ENCODE measurements around the gene OR10AD1. TPM values are rescaled to one million over a fixed set of nuclear protein-coding genes. Genes with fewer than 3 reads are reported as not detected.
A peak's percentile ranks its signal among the peaks of the same experiment; 100 is the strongest.
"Not testable (repeated sequence)": the region's sequence is repeated elsewhere in the genome, so short reads cannot be mapped to it uniquely, and the experiment has no call there.

OR10AD1 gene
- total and polyA plus RNA-seq, 7 donors = not detected

DNA sequence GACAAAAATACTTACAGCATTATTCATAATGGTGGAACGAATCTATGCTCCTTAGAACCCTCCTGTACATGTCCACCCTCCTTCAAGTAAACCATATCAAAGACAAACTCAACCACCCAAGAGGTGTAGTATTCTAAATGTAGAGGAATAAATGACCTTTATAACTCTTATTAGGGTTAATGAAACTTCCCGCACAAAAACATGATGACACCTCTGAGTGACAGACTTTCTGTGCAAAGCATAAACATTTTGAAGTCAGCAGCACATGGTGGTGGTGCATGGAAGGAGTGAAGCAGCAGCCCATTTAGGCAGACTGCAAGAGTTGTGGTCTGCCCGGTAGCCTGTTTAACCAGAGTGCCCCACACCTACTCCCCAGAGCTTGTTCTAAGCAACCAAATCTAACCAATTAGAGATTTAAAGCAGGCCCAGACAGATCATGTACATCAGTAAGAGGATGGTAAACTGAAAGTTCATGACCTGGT, 45.2 kb downstream of the OR10AD1 start:
- intact Hi-C loops (cut with DNase I) = loop anchor here (1.0 to 5.0 kb wide), 2 partner anchors 39 to 53 kb away; no protein-coding TSS in a partner anchor
- Histone ChIP-seq H3K36me3 (peaks cover 0 to 9% (median 6%) of the 10 kb centered on the region in 4 donors), H3K27ac (peak overlapping the region; percentile 84 to 90 (median 89)), H3K9me3 (no peaks in the 10 kb centered on the region), H3K4me3 (peak overlapping the region; percentile 74 to 94 (median 89)), H3K4me1 (peaks cover 0 to 23% (median 10%) of the 10 kb centered on the region in 4 donors), H3K27me3 (no peaks in the 10 kb centered on the region)
- WGBS, 2 donors = 62 to 66% methylated on average over 3 of the region's 3 CpGs
- DNase-seq = no peak
- TF ChIP-seq, protein P1, sequence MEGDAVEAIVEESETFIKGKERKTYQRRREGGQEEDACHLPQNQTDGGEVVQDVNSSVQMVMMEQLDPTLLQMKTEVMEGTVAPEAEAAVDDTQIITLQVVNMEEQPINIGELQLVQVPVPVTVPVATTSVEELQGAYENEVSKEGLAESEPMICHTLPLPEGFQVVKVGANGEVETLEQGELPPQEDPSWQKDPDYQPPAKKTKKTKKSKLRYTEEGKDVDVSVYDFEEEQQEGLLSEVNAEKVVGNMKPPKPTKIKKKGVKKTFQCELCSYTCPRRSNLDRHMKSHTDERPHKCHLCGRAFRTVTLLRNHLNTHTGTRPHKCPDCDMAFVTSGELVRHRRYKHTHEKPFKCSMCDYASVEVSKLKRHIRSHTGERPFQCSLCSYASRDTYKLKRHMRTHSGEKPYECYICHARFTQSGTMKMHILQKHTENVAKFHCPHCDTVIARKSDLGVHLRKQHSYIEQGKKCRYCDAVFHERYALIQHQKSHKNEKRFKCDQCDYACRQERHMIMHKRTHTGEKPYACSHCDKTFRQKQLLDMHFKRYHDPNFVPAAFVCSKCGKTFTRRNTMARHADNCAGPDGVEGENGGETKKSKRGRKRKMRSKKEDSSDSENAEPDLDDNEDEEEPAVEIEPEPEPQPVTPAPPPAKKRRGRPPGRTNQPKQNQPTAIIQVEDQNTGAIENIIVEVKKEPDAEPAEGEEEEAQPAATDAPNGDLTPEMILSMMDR (IDR thresholded peaks at IDR 0.05) = no peak
- TF ChIP-seq EP300 (IDR thresholded peaks at IDR 0.05) (no peak), POLR2AphosphoS5 (IDR thresholded peaks at IDR 0.05) (no peak), POLR2A (IDR thresholded peaks at IDR 0.05) (no peak)

DNA sequence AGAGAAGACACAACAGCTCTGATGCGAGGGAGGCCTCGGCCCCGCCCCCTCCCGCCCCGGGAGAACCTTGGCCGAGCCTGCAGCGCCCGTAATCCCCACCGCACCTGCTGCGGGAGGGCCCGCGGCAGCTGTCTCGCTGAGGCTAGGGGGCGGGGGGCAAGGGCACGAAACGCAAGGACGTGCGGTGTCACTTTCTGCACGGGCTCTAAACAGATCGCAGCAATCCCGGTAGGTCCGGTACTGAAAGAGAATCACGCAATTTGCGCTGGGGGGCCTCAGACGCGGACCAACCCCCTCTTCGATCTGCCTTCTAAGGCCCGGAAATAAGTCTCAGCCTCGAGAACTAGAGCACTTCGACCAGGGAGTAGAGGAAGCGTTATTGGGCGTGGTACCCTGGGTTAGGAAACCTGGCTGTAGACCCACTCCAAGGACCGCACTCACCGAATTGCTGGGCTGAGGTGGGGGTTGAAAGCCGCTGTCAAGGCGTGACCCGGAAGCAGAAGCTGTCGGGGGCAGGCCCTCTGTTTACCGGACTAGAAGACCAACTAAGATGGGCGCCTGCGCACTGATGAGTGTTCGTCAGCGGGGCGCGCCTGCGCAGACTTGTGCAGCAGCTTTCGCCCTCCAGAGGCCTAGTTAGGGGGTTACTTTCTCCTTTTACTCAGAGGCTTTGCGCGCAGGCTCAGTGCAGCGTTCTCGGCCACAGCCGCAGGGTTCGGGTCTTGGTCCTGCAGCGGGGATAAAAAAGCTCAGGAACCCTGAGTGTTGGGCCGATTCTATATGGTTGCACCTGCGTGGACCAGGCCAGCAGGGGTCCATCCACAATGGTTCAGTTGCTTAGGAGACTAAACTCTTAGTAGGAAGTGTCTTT, 45.8 kb downstream of the OR10AD1 start, which contains the start of gene ASB8:
ASB8 (minus strand) TSS at position 498 of the 871 bp plus-strand sequence. CDS start 4,019 bp downstream, outside the sequence.
- Histone ChIP-seq H3K36me3 (peaks cover 6 to 16% (median 9%) of the 10 kb centered on the region in 4 donors), H3K4me1 (peaks cover 0 to 23% (median 10%) of the 10 kb centered on the region in 4 donors), H3K27ac (peak within 1 kb of the TSS; percentile 84 to 90 (median 89)), H3K4me3 (peak within 1 kb of the TSS; percentile 74 to 94 (median 89)), H3K27me3 (no peaks in the 10 kb centered on the region), H3K9me3 (no peaks in the 10 kb centered on the region)
- 0% methylated on average over 56 of the region's 56 CpGs for WGBS, 2 donors
- intact Hi-C loops (cut with DNase I) = loop anchor here (1.0 to 5.0 kb wide), 2 partner anchors 40 to 52 kb away; no protein-coding TSS in a partner anchor
- DNase-seq = peak; percentile 100
- TF ChIP-seq POLR2AphosphoS5 (IDR thresholded peaks at IDR 0.05) = peak; percentile 27 to 79 (median 68)
- TF ChIP-seq POLR2A (IDR thresholded peaks at IDR 0.05) = peak in 1 of 2 donors; percentile 5
- TF ChIP-seq, protein P1 (IDR thresholded peaks at IDR 0.05) = peak in 3 of 4 experiments; percentile 37 to 47 (median 46)
- peak in 1 of 4 donors; percentile 43 for TF ChIP-seq EP300 (IDR thresholded peaks at IDR 0.05)

DNA sequence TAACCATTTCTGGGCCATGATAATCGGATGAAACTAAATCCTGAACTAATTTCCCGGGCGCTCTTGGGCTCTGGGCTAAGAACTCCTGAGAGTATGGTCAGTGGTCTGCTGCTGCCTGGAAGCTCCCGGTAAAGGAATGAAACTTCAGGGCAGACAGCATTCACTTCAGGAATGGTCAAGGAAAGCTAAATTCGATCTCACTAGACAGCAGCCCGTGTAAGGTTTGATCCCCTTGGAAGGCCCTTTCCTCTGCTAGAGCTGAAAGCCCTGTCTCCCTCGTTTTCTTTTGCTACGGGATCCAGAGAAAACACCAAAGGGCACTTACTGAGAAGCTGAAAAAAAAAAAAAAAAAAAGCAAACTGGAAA, 46.5 kb downstream of the OR10AD1 start:
- Histone ChIP-seq H3K27me3 (no peaks in the 10 kb centered on the region), H3K4me1 (peaks cover 0 to 23% (median 10%) of the 10 kb centered on the region in 4 donors), H3K4me3 (peak overlapping the region; percentile 74 to 94 (median 89)), H3K36me3 (peaks cover 9 to 22% (median 11%) of the 10 kb centered on the region in 4 donors), H3K27ac (peak overlapping the region; percentile 84 to 90 (median 89)), H3K9me3 (no peaks in the 10 kb centered on the region)
- no peak for TF ChIP-seq POLR2A (IDR thresholded peaks at IDR 0.05)
- no peak for TF ChIP-seq EP300 (IDR thresholded peaks at IDR 0.05)
- TF ChIP-seq, protein P1 (IDR thresholded peaks at IDR 0.05) = no peak
- TF ChIP-seq POLR2AphosphoS5 (IDR thresholded peaks at IDR 0.05) = no peak
- intact Hi-C loops (cut with DNase I) = loop anchor here (1.0 to 5.0 kb wide), 2 partner anchors 41 to 51 kb away; no protein-coding TSS in a partner anchor
- WGBS, 2 donors = 23 to 30% methylated on average over 8 of the region's 8 CpGs
- DNase-seq = no peak

DNA sequence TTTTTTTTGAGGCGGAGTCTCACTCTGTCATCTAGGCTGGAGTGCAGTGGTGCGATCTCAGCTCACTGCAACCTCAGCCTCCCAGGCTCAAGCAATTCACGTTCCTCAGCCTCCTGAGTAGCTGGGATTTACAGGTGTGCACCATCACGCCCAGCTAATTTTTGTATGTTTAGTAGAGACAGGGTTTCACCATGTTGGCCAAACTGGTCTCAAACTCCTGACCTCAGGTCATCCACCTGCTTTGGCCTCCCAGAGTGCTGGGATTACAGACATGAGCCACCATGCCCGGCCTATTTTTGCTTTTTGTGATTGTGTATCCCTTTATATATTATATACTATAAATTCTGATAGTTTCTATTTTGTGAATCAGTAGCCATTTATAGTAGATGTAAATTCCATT, 47.3 kb downstream of the OR10AD1 start:
- H3K27me3 ChIP-seq, DNase-seq, H3K27ac ChIP-seq, H3K4me3 ChIP-seq, H3K9me3 ChIP-seq: not testable (repeated sequence)
- intact Hi-C loops (cut with DNase I) = loop anchor here (5.0 kb wide), 1 partner anchor 42 kb away; no protein-coding TSS in a partner anchor
- Histone ChIP-seq H3K36me3 (peaks cover 10 to 30% (median 20%) of the 10 kb centered on the region in 4 donors), H3K4me1 (peaks cover 0 to 23% (median 10%) of the 10 kb centered on the region in 4 donors)
- WGBS, 2 donors = 97% methylated on average over 5 of the region's 5 CpGs

Other genes starting within 250 kb of the OR10AD1 start
- gene TMEM106C, start 239.7 kb downstream of the OR10AD1 start, total RNA-seq = 100 to 1,000 TPM in 2 of 4 donors, 10 to 100 TPM in 2; 46.2 to 122 (median 92.2) TPM
- 100 to 1,000 TPM; 145 to 199 (median 169) TPM for gene TMEM106C, start 239.7 kb downstream of the OR10AD1 start, polyA plus RNA-seq
- not detected for gene COL2A1, start 198.8 kb downstream of the OR10AD1 start, total RNA-seq
- gene COL2A1, start 198.8 kb downstream of the OR10AD1 start, polyA plus RNA-seq = under 1 TPM in 2 of 3 donors, not detected in 1; 0.17 to 0.60 TPM
- 10 to 100 TPM; 16.9 to 26.0 (median 24.3) TPM for gene SENP1, start 97.2 kb downstream of the OR10AD1 start, total RNA-seq
- 1 to 10 TPM; 4.2 to 5.9 (median 4.4) TPM for gene SENP1, start 97.2 kb downstream of the OR10AD1 start, polyA plus RNA-seq
- 10 to 100 TPM; 59.2 to 70.6 (median 67.3) TPM for gene PFKM, start 83.9 kb downstream of the OR10AD1 start, total RNA-seq
- gene PFKM, start 83.9 kb downstream of the OR10AD1 start, polyA plus RNA-seq = 10 to 100 TPM; 15.6 to 31.1 (median 17.8) TPM
- gene ASB8, start 45.8 kb downstream of the OR10AD1 start, total RNA-seq = 10 to 100 TPM; 35.6 to 64.3 (median 38.5) TPM
- gene ASB8, start 45.8 kb downstream of the OR10AD1 start, polyA plus RNA-seq = 10 to 100 TPM; 20.6 to 27.0 (median 25.8) TPM
- gene CCDC184, start 19.6 kb downstream of the OR10AD1 start, total RNA-seq = 1 to 10 TPM; 1.7 to 3.3 (median 2.1) TPM
- under 1 TPM in 2 of 3 donors, not detected in 1; 0.60 to 0.96 TPM for gene CCDC184, start 19.6 kb downstream of the OR10AD1 start, polyA plus RNA-seq
- 10 to 100 TPM; 16.6 to 28.5 (median 24.7) TPM for gene ZNF641, start 147.6 kb upstream of the OR10AD1 start, total RNA-seq
- gene ZNF641, start 147.6 kb upstream of the OR10AD1 start, polyA plus RNA-seq = 1 to 10 TPM; 3.0 to 6.6 (median 4.2) TPM